NCI-H526 (cell line): ENCODE measurements around the gene GABARAP.

ENCODE experiments used
- DNase-seq, 2 experiments: peaks; one replicate each; lab custom pipeline; 2025; lab: John Stamatoyannopoulos, UW

The GABARAP gene

DNA sequence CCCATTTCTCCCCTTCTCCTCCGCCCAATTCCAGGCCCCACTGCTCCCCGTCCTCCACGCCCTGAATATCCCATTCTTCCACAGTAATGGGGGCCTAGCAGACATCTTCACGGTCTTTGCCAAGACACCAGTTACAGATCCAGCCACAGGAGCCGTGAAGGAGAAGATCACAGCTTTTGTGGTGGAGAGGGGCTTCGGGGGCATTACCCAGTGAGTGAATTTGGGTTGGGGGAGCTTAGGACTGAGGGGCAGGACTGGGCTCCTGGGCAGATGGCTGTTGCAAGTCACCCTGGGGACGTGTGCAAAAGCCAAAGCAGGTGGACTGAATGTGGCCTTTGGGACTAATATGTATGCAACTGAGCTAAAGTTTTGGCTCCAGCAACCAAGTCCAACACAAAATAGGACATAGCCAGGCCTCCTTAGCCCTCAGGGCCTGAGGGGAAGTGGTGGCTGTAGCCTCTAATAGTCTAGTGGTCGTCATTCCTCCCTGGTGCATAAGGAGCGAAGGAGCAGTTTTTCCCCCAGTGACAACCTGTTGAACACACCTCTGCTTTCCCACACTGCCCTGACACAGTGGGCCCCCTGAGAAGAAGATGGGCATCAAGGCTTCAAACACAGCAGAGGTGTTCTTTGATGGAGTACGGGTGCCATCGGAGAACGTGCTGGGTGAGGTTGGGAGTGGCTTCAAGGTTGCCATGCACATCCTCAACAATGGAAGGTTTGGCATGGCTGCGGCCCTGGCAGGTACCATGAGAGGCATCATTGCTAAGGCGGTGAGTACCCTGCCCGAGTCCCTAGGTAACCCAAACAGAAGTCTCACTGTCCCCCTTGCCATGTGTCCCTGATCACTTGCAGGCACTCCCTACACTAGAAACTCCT, 19.9 kb downstream of the GABARAP start:
- no peak for DNase-seq

DNA sequence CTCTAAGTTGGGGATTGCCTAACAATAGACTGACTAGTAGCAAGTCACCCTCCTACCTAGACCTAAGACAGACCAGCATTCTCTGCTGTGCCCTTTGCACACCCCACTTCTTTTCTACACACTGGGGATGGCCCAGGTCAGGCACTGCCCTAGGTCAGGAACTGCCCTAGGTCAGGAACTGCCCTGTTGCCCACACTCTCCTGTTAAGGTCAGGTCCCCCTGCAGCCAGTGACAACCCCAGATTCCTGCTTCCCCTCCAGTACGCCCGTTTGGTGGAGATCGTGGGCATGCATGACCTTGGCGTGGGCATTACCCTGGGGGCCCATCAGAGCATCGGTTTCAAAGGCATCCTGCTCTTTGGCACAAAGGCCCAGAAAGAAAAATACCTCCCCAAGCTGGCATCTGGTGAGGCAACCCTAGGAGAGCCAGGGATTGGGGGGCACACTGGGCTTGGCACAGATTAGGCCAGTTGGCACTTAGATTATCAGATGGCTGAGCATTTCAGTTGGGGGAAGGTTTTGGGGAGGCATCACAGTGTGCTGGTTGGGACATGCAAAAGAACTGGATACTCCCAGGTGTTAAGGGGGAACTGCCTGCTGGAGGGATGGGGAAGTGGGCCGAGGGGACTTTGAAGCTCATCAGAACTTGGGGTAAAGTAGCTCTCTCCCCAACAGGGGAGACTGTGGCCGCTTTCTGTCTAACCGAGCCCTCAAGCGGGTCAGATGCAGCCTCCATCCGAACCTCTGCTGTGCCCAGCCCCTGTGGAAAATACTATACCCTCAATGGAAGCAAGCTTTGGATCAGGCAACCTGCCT, 20.8 kb downstream of the GABARAP start:
- DNase-seq, result no peak

DNA sequence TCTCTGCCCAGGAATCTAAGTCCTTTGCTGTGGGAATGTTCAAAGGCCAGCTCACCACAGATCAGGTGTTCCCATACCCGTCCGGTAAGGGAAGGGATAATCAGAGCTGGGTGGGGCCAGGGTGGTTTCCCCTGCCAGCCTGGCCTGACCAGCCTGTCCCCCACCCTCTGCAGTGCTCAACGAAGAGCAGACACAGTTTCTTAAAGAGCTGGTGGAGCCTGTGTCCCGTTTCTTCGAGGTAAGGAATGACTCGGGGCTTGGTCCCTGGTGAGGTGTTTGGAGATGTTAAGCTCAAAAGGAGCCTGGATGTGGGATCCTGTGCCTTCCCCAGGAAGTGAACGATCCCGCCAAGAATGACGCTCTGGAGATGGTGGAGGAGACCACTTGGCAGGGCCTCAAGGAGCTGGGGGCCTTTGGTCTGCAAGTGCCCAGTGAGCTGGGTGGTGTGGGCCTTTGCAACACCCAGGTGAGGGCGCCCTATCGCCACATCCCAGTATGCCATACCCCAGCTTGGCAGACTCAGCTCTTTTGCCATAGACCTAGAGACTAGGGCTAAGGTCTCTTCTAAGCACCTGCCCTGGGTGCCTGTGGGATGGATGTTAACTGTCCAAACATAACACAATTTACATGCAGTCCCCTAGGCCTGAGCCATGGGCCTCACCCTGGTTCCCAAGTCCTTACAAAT, 21.5 kb downstream of the GABARAP start:
- peak in 1 of 2 experiments; percentile 72 for DNase-seq

DNA sequence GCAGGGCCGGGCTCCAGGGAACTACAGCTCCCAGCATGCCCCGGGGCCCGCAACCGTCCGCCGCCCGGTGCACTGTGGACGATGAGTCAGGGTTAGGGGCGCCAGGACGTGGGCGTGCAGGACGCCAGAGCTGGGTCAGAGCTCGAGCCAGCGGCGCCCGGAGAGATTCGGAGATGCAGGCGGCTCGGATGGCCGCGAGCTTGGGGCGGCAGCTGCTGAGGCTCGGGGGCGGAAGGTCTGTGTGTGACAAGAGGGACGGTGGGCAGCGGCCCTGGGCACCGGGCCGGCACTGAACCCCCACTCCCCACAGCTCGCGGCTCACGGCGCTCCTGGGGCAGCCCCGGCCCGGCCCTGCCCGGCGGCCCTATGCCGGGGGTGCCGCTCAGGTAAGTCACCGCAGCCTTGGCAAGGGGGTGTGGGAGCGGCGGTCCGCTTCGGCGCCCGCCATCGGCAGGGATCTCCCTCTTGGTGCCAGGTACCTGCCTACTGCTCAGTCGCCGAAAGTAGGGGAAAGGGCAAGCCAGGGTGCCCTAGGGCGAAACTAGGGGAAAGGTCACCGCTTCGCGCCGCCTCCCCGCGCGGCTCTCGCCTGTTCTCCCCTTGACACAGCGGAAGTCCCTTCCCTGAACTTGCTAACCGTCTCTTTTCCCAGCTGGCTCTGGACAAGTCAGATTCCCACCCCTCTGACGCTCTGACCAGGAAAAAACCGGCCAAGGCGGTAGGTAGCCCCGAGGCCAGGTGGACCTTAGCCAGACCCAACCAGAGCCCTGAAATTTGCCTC, 22.2 kb downstream of the GABARAP start, which contains the start of the genes ACADVL and DLG4:
Gene ACADVL, plus strand, starts transcription at position 127 of the 781 bp plus-strand sequence. Its CDS starts 47 bp downstream, at position 174.
Gene DLG4, minus strand, starts transcription at position 25 of the 781 bp plus-strand sequence.
- peak in 1 of 2 experiments; percentile 80 for DNase-seq

DNA sequence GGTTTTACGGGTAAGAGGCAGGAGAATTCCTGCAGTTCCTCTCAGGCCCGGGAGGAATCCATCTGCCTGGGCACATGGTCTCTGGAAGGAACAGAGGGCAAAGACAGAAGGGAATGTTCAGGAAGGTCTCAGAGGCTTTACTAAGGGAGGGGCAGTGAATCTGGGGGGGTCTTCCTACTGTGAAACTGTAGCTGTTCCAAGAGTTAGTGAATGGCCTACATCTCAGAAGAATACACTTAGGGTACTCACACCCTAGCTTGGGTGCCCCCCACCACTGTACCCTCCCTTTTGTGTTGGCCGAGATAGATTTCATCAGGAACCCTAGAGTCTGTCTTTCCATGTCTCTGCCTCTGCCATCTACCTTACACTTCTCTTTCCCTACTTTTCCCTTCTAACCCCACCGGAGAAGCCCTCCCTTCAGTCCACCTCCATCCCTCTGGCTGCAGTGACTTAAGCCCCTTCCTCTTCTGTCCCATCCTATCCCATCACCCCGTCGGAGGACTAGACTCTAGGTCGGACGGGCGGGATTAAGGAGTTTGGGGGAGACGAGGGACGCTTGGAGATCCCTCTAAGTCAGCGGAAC, 22.9 kb downstream of the GABARAP start:
- DNase-seq, result no peak

DNA sequence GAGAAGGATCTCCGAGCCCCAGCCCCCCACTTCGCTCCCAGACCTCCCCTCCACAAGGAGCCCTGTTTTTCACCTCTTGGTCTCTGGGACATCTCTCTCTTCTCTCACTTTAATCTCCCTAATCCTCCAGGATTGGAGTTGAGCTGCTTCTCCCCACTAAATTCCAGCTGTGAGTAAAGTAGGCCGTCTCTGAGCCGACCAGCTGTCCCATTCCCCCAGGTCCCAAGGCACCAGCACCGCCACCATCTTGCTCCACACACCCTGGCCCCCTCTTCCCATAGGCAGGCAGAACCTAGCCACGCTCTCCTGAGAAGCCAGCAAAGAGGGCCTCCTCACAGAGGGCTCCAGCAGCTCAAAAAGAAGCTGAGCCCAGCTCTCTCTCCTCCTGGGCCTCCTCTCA, 23.5 kb downstream of the GABARAP start:
- no peak for DNase-seq

DNA sequence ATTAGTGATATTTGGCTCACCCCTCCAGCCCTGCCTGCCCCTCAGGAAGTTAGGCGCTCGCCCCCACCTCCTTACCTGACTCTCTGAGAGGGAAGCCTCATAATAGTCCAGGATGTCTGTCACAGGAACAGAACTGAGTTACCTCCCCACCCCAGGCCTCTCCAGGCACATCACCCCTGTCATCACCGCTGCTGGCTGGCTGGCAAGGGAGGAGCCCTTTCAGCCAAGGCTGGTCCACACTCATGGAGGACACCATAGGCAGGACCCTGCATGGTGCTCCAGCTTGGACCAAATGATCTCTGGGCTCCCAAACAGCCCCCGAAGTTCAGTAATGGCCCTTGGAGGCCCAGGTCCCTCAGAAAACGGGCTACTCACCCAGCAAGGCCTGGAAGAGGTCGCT, 24.1 kb downstream of the GABARAP start:
- DNase-seq, result no peak

DNA sequence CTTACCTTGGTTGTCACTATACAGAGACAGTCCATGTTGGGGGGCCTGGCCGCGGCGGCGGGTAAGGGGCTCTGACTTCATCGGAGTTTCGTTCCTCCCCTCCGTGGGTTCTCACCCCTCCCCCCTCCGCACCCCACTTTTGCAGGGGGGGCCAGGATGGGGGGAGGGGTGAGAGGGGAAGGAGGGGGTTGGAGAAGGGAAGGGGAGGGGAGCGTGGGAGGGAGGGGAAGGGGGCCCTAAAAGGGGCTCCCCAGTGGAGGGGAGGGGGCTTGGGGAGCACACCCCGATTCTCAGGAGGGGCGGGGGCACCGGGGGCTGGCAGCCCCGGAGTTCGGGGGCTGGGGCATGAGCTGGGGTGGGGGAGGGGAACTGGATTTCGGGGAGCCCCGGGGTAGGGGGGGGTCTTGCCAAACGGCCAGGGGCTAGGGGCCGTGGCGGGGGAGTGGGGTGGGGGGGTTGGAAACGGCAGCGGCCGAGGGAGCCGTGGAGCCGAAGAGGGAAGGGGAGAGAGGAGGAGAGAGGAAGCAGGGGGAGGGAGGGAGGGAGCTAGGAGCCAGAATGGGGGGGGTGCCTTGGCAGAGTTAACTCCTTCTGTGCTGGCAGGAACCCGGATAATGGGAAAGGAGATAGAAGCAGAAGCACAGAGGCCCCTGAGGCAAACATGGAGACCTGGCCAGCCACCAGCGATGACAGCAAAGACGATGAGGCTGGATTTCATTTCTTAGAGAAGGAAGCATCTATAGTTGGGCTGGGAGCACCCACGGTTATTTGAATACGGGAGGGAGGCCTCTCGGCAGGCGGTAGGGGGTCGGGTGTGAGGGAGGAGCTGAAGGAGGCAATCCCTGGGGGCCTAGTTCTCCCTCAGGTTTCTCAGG, 24.9 kb downstream of the GABARAP start:
- peak in 1 of 2 experiments; percentile 61 for DNase-seq

DNA sequence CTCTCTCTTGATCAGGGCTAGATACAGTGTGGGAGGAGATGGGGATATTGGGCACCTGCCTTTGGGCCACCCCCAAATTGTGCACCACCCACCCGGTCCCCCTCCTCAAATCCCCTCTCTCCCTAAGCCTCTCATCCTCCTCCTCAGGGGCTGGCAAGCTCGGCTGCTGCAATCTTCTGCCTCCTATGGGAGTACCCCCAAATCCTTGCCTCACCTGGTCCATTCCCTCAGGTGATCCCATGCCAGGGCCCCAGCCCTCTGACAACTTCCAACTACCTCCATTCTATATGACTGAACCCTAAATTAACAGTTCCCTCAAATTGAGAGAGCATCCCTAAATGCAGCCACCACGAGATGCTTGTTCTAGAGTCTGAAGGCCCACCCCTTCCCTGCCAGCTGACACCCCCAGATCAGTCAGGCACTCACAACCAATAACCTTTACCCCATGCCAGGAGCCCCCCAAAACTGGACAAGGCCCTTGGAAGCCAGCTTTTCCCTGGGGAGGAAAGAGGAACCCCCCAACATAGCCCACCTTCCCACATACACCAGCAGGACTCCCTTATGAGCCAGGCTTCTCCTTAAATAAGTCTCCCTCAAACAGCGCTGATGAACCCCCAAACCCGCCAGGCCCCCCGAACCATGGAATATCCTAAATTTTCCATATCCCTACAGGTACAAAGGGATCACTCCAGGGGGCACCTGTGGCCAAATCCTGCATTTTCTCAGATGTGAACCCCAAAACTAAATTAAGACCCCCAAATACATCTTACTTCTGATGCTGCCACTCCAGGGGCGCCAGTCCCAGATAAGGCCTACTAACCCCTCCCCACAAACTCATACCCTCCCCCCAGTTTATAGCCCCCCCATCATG, 25.8 kb downstream of the GABARAP start:
- no peak for DNase-seq

DNA sequence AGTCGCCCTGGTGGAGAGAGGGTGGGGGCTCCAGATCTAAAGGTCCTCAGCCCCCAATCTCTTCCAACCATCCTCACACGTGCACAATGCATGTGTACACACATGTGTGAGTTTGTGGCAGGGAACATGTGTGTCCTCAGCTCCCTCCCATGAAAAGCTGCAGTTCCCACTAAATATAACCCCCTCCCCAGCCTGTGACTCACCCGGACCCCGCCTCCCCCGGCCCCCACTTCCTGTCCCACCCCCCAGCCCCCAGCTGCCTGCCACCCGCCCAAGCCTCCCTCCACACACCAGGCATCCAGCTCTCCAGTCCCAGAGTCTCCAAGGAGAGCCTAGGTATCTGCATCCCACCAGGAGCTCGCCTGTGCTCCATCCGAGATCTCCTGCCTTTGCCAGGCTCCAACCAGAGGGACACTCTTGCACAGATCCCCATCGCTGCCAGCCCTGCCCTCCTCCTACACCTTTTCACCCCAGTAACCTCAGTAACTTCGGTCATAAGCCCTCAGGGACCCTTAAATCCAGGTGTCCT, 26.5 kb downstream of the GABARAP start:
- no peak for DNase-seq

DNA sequence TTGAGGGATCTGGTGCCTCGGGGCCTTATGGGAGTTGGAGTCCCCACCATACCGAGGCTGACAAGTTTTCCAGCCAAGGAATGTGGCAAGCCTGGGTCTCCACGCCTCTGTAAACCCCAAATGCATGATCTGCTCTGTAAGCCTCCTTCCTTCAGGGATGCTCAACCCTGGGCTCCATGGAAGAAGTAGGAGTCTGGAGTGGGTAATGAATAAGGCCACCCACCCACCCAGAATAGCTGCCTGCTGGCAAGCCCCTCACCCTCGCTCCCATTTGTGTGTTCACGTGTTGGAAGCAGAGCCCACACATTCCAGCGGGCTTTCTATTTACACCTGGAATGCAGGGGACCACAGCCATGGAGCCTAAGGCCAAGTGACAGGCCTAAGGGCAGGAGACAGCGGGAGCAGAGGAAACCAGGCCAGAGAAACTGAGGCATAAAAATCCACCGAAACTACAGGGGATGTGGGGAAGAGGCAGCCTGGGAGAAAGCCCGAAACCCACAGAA, 27.1 kb downstream of the GABARAP start:
- DNase-seq, result no peak

DNA sequence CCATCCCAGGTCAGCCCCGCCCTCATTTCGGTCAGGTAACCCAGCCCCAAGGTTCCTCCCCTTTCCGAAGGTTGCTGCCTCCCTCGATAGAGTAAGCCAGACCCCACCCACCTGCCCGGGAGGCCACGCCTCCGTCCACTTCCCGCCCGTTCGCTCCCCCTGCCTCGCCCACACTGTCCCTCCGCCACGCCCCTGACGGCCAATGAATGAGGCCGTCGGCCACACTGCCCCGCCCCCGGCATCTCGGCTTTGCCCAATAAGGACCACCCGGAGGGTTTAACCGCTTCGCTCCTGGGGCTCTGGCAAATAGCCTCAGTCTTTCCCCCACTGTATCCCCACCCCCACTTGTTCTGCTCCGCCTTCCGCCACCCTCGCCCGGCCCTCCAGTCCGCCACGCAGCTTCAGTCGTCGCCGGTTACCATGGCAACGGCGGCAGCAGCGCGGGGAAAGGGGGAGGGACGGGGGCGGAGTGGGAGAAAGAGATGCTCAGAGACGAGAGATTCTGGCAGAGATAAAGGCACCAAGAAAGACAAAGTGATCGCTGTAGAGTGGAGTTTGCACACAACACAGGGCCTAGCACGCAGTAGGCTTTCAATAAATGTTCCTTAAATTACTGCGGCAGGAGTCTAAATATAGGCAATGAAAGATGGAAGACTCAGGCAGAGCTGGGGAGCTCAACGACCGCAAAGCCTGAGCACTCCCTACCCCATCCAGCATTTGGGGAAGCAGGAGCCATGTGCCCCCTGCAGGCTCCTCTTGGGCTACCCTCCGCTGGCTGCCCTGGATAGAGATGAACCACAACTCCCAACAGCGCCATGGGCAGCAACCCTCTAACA, 27.7 kb downstream of the GABARAP start:
- DNase-seq, result peak; percentile 92 to 98

DNA sequence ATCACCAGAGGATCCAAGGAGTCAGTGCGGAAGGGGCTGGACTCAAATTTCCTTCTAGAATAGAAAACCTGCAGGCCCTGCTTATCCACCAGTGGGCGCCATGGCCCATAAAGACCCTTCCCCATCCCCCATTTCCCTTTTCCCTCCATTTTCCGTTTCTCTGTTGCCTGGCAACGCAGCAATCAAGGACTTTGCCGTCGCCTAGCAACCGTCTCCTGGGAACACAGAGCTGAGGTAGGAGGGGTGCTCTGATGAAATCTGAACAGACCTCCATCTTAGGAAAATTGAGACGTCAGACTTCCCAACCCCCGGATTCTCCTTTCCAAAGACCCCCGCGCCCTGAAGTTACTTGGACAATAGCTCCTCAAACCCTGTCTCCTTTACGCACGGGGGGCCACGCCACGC, 28.4 kb downstream of the GABARAP start:
- peak; percentile 87 to 91 for DNase-seq

DNA sequence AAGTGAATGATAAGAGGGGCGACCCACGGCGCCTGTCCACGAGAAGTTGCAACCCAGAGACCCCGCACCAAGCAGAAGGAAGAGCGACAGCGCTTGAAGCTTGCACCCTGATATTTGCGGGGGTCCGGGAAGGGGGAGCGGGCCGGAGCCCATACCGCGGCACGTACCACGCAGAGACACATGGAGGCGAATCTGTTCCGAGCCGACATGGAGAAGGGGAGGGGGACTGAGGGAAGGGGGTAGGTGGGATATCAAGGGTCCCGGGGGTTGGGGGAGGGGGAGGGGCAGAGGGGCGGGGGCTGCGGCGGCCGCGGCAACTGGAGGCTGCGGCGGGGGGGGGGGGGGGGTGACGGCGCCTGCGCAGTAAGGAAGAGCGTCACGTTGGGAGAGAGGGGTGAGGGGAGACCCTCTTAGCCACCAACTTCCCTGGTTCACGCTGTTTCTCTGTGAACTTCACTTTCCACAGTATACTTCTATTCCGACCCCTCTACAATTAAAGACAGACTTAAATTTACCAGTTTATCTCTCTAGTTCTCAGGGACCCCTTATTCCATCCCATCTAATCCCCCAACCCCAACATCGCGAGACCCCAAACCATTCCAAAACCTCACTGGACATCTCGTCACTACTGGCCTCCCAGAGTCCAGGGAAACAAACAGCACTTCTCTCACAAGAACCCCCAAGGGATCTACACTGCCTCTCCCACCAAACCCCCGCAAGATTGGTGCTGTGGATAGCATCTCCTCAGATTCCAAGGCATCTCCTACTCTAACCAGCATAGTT, 30.6 kb downstream of the GABARAP start:
- no peak for DNase-seq

DNA sequence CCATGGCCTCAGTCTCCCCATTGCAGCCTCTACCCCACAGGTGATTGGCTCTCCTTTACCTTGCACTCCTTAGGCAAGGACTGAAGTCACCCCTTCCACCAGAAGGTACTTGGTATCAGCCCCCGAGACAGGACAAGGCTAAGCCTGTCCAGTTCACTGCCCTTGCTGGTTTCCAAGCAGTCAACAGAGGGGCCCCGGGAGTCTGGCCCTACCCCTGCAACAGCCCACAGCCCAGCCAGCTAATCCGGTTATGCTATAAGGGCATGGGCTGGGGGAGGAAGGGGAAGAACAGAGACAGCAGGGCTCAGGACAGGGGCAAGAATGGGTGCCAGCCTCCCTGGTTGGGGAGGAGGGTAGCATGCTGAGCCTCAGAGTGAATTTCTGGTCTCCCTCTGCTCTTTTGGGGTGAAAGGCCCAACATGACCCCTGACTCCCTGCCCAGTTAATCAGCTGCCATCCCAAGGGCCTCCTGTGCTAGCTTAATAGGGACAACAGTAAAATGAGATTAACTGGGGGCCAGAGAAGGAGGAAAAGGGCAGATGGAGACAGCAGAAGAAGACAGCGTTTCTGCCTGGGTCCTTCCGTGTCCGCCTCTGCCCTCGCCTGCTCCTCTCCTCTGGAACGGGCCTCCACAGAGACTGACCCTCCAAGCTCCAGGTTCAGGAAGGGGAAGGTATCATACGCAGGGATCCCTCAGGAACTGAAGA, 33.3 kb downstream of the GABARAP start:
- DNase-seq, result no peak

DNA sequence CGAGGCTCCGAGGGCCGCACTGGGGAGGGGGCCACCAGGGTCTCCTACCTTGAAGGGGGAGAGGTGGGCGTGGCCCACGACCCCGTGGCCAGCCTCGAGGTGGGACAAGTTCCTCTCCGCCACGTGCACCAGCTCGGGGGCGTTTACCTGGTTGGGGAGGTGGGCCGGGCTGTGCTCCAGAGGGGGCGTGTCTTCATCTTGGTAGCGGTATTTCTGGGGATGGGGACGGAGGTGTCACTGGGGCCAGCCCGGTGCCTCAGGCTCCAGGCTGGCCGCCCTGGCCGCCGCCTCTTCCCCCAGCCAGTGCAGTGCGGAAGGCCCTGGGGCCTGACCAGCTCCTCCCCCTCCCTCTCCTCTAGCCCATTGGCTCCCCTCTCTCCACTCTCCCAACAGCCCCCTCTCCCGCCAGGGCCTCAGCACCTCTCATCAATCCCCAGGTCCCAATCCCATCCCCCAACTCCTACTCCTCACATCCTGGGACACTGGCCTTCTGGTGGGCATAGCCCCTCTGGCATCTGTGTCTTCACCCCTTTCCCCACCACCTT, 34.1 kb downstream of the GABARAP start:
- DNase-seq, result no peak
